CD1c-positive myeloid dendritic cell (primary cell): Measurements from ENCODE around the gene DMP1.
"Not testable (repeated sequence)": the region's sequence is repeated elsewhere in the genome, so short reads cannot be mapped to it uniquely, and the experiment has no call there.

Source experiments
- DNase-seq: peaks from one replicate; pipeline ENCODE4 v3.0.0-alpha.2; 2016; ENCODE audit errors: extremely low spot score

The DMP1 gene

GRCh38 chr4:87688316-87688715 is 38.2 kb downstream of the DMP1 start:
- no peak for DNase-seq

- not testable (repeated sequence) for DNase-seq
Measured at GRCh38 chr4:87690947-87691346, 40.9 kb downstream of the DMP1 start.

GRCh38 chr4:87692060-87692459 is 42.0 kb downstream of the DMP1 start:
- DNase-seq: not testable (repeated sequence)

GRCh38 chr4:87697272-87697671 is 47.2 kb downstream of the DMP1 start:
- DNase-seq: no peak

- DNase-seq: no peak
Measured at GRCh38 chr4:87697945-87698344, 47.9 kb downstream of the DMP1 start.

GRCh38 chr4:87698394-87698793 is 48.3 kb downstream of the DMP1 start:
- no peak for DNase-seq

- DNase-seq: peak; percentile 4
Measured at GRCh38 chr4:87704001-87704400, 53.9 kb downstream of the DMP1 start.

GRCh38 chr4:87707279-87707918 is 57.3 kb downstream of the DMP1 start:
- no peak for DNase-seq
